Heart right ventricle (tissue), 16 donors: ENCODE measurements around the gene GRHL1. TPM values are rescaled to one million over a fixed set of nuclear protein-coding genes. Genes with fewer than 3 reads are reported as not detected.
"Not testable (repeated sequence)": the region's sequence is repeated elsewhere in the genome, so short reads cannot be mapped to it uniquely, and the experiment has no call there.

Experiments
- ATAC-seq, 8 donors: fragments of 200-7000 bp; cut with Tn5 transposase; one replicate each; pipeline ENCODE4 v1.9.1; 2020; ENCODE audit warnings: mild to moderate bottlenecking in 8 of 8, moderate library complexity in 8 of 8, moderate number of reproducible peaks in 1 of 8
- DNase-seq, 2 donors: peaks; one replicate each; pipeline ENCODE4 v3.0.0-alpha.2; 2020
- H3K27ac ChIP-seq, 10 donors: fragments of 200-600 bp; sonication (generic) in 2 of 10; one replicate each; pipeline versions ENCODE4 v1.5.0 to v1.8.0; 2020 to 2022; ENCODE audit warnings: mild to moderate bottlenecking in 3 of 10
- H3K27me3 ChIP-seq, 7 donors: fragments of 200-600 bp; one replicate each; pipeline ENCODE4 v1.8.0; 2021 to 2022; ENCODE audit warnings: mild to moderate bottlenecking in 2 of 7
- H3K36me3 ChIP-seq, 9 donors: fragments of 200-600 bp; sonication (generic) in 1 of 9; one replicate each; pipeline versions ENCODE4 v1.5.0 to v1.8.0; 2020 to 2022; ENCODE audit warnings: mild to moderate bottlenecking in 2 of 9
- H3K4me1 ChIP-seq, 9 donors: fragments of 200-600 bp; sonication (generic) in 1 of 9; one replicate each; pipeline versions ENCODE4 v1.5.0 to v1.8.0; 2020 to 2022; ENCODE audit warnings: mild to moderate bottlenecking in 4 of 9
- H3K4me3 ChIP-seq, 10 donors: fragments of 200-600 bp; sonication (generic) in 2 of 10; one replicate each; pipeline versions ENCODE4 v1.5.0 to v1.8.0; 2020 to 2022; ENCODE audit warnings: mild to moderate bottlenecking in 7 of 10, moderate library complexity in 2 of 10
- H3K9me3 ChIP-seq, 11 donors: fragments of 200-600 bp in 10 of 11; sonication (generic) in 2 of 11; one replicate each; pipeline versions ENCODE4 v1.5.0 to v1.8.0; 2013 to 2022; ENCODE audit warnings: mild to moderate bottlenecking in 2 of 11, control low read depth in 1 of 11, moderate library complexity in 1 of 11
- whole genome bisulfite sequencing, 2 donors: extraction: QIAGEN DNeasy Blood & Tissue Kit; methylation state at CpG; one replicate each; pipeline ENCODE4 v1.1.7; 2013; ENCODE audit warnings: inconsistent platforms in 1 of 2; 5-methylcytosine and 5-hydroxymethylcytosine counted together
- intact Hi-C, 10 donors: fragments of 100-400 bp; cut with DNase I; formaldehyde crosslinking; loops; one replicate each; pipeline versions ENCODE4 v1.11.1 to v1.14.2; 2022
- polyA plus RNA-seq, 2 donors: library from polyadenylated mRNA; stranded (reverse); fragments of 200-250 nt; gene quantifications; one replicate each; pipeline ENCODE4 v1.2.3, GENCODE V29; 2013
- total RNA-seq, 10 donors: library from RNA; stranded (reverse); fragmentation: NEBNext Ultra II Directional in 3 of 10; extraction: Animal tissue kit (Norgen Biotek cat#: 25700) in 3 of 10; gene quantifications; one replicate each; pipeline versions ENCODE4 v1.2.1 to v1.2.4, GENCODE V29; 2021 to 2023
- TF ChIP-seq, protein P1 (sequence below), 9 donors: fragments of 200-600 bp; sonication (generic) in 2 of 9; IDR thresholded peaks; one replicate each; pipeline versions ENCODE4 v1.5.0 to v1.8.0; 2021 to 2022; ENCODE audit warnings: antibody characterized with exemption in 9 of 9, mild to moderate bottlenecking in 5 of 9, moderate library complexity in 1 of 9
- donor health status: Arrhythmogenic right ventricular cardiomyopathy.
- donor health status: ischemic (EF 13 %, LVEDD 7.1; RV severe dilation, severe dysfunction).
- donor health status: healthy with polysubstance abuse.
- donor health status: DM: no; HTN: yes; CAD: no.
- donor health status: DM: no; HTN: no; CAD: no.
- donor health status: ischemic (EF 25% LVEDD 6.9; RV normal size, moderate dysfunction).
- donor health status: ischemic (EF 25% LVEDD 5.7; RV mildly dilated, moderate dysfunction).
- donor health status: healthy.
- donor health status: DM: yes; HTN: yes; CAD: no.
- donor health status: Ischemic cardiomyopathy.
- donor health status: ischemic (EF 35%, LVEDD 5.7; RV mildly dilated, moderate dysfunction).
- donor health status: nonischemic (EF 11% LVEDD 7.7; RV severe dilation, severe dysfunction).
- donor health status: DM: yes; HTN: yes; CAD: no.
- donor health status: PGD.
- donor health status: ischemic (EF 29% LVEDD 5.4; RV normal size, mild dysfunction).
- donor health status: nonischemic (EF 23%, LVEDD 6.1; RV moderate dilation, normal function).

GRHL1 gene
- total and polyA plus RNA-seq, 12 donors: 0.29 to 3.0 (median 0.90) TPM

DNA sequence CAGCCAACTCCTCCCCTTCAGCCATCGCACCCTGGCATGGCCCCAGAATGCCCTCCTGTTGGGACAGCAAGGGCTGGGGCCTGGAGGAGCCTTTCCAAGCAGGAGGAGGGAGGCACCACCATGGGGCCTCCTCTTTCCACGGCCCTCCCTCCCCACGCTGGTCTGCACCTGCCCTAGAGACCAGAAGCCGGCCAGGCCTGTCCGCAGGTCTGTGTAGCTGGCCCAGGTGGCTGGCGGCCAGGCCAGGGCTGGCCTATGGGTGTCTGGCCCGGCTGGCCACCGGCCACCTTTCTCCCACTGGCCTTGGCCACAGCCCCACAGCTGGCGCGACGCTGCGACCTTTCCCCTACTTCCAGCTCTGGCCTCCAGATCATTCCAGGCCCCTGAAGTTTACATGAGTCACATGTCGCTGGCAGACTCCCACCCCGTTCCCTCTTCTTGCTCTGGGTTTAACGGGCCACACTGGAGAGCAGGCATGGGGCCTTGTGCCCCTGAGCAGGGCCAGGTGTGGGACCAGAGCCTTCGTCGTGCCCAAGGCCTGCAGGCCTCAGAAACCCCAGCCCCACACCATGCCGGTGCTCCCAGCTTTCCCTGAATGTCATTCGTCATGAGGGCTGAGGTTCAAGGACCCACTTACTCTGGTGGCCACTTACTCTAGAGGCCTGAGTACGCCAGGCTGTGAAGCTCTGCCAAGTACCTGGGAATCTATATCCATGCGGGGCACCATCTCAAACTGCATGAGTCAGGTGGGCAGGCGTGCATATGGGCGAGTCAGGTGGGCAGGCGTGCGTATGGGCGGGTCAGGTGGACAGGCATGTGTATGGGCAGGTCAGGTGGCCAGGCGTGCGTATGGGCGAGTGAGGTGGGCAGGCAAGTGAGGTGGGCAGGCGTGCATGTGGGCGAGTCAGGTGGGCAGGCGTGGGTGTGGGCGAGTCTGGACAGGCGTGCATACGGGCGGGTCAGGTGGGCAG lies 58.6 kb downstream of the GRHL1 start:
- 55 to 63% methylated on average over 36 of the region's 36 CpGs for WGBS, 2 donors
- TF ChIP-seq, protein P1, sequence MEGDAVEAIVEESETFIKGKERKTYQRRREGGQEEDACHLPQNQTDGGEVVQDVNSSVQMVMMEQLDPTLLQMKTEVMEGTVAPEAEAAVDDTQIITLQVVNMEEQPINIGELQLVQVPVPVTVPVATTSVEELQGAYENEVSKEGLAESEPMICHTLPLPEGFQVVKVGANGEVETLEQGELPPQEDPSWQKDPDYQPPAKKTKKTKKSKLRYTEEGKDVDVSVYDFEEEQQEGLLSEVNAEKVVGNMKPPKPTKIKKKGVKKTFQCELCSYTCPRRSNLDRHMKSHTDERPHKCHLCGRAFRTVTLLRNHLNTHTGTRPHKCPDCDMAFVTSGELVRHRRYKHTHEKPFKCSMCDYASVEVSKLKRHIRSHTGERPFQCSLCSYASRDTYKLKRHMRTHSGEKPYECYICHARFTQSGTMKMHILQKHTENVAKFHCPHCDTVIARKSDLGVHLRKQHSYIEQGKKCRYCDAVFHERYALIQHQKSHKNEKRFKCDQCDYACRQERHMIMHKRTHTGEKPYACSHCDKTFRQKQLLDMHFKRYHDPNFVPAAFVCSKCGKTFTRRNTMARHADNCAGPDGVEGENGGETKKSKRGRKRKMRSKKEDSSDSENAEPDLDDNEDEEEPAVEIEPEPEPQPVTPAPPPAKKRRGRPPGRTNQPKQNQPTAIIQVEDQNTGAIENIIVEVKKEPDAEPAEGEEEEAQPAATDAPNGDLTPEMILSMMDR (IDR thresholded peaks at IDR 0.05): no peak
- peak; percentile 71 to 90 (median 86) for ATAC-seq
- H3K27ac ChIP-seq: peak overlapping the region; percentile 39 to 80 (median 66)
- no peaks in the 10 kb centered on the region for H3K9me3 ChIP-seq
- peaks cover 0 to 16% (median 0%) of the 10 kb centered on the region in 7 donors for H3K27me3 ChIP-seq
- intact Hi-C loops: loop anchor here in 1 of 10 donors (2.0 kb wide), 1 partner anchor 23 kb away; no protein-coding TSS in a partner anchor
- peaks cover 21 to 45% (median 35%) of the 10 kb centered on the region in 9 donors for H3K4me1 ChIP-seq
- no peaks in the 10 kb centered on the region for H3K36me3 ChIP-seq
- DNase-seq: peak; percentile 83 to 90
- H3K4me3 ChIP-seq: no peak overlapping the region

DNA sequence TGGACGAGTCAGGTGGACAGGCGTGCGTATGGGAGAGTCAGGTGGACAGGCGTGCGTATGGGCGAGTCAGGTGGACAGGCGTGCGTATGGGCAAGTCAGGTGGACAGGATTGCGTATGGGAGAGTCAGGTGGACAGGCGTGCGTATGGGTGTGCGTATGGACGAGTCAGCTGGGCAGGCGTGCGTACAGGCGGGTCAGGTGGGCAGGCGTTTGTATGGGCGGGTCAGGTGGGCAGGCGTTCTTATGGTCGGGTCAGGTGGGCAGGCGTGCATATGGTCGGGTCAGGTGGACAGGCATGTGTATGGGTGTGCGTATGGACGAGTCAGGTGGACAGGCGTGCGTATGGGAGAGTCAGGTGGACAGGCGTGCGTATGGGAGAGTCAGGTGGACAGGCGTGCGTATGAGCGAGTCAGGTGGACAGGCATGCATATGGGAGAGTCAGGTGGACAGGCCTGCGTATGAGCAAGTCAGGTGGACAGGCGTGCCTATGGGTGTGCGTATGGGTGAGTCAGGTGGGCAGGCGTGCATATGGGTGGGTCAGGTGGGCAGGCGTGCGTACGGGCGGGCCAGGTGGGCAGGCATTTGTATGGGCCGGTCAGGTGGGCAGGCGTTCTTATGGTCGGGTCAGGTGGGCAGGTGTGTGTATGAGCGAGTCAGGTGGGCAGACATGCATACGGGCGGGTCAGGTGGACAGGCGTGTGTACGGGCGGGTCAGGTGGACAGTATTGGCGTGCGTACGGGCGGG lies 59.5 kb downstream of the GRHL1 start:
- not testable (repeated sequence) for H3K36me3 ChIP-seq, H3K27ac ChIP-seq, DNase-seq, H3K9me3 ChIP-seq, ATAC-seq, H3K4me3 ChIP-seq
- intact Hi-C loops: loop anchor here in 1 of 10 donors (2.0 kb wide), 1 partner anchor 22 kb away; no protein-coding TSS in a partner anchor
- WGBS, 2 donors: 96 to 97% methylated on average over 52 of the region's 52 CpGs
- Histone ChIP-seq H3K27me3 (peaks cover 0 to 11% (median 0%) of the 10 kb centered on the region in 7 donors), H3K4me1 (peaks cover 21 to 44% (median 35%) of the 10 kb centered on the region in 9 donors)

DNA sequence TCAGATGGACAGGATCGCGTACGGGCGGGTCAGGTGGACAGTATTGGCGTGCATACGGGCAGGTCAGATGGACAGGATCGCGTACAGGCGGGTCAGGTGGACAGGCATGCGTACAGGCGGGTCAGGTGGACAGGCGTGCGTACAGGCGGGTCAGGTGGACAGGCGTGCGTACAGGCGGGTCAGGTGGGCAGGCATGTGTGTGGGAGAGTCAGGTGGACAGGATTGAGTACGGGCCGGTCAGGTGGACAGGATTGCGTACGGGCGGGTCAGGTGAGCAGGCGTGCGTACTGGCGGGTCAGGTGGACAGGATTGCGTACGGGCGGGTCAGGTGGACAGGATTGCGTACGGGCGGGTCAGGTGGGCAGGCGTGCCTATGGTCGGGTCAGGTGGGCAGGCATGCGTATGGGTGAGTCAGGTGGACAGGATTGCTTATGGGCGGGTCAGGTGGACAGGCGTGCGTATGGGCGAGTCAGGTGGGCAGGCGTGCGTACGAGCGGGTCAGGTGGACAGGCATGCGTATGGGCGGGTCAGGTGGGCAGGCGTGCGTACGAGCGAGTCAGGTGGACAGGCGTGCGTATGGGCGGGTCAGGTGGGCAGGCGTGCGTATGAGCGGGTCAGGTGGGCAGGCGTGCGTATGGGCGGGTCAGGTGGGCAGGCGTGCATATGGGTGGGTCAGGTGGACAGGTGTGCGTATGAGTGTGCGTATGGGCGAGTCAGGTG lies 60.3 kb downstream of the GRHL1 start:
- H3K36me3 ChIP-seq, H3K27ac ChIP-seq, H3K27me3 ChIP-seq, H3K9me3 ChIP-seq, H3K4me3 ChIP-seq, DNase-seq, ATAC-seq: not testable (repeated sequence)
- WGBS, 2 donors: 93 to 97% methylated on average over 46 to 61 of the region's 61 CpGs
- peaks cover 21 to 37% (median 31%) of the 10 kb centered on the region in 9 donors for H3K4me1 ChIP-seq
- intact Hi-C loops: loop anchor here in 1 of 10 donors (2.0 kb wide), 1 partner anchor 21 kb away; no protein-coding TSS in a partner anchor

DNA sequence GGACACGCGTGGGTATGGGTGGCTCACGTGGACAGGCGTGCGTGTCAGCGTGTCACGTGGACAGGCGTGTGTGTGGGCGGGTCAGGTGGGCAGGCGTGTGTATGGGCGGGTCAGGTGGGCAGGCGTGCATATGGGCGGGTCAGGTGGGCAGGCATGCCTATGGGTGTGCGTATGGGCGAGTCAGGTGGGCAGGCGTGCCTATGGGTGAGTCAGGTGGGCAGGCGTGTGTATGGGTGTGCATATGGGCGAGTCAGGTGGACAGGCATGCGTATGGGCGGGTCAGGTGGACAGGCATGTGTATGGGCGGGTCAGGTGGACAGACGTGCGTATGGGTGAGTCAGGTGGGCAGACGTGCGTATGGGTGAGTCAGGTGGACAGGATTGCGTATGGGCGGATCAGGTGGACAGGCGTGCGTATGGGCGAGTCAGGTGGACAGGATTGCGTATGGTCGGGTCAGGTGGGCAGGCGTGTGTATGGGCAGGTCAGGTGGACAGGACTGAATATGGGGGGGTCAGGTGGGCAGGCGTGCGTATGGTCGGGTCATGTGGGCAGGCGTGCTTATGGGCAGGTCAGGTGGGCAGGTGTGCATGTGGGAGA lies 61.0 kb downstream of the GRHL1 start:
- H3K4me3 ChIP-seq, intact Hi-C loops, ATAC-seq, DNase-seq, H3K36me3 ChIP-seq, H3K27ac ChIP-seq, H3K27me3 ChIP-seq: not testable (repeated sequence)
- Histone ChIP-seq H3K4me1 (peaks cover 18 to 30% (median 27%) of the 10 kb centered on the region in 9 donors), H3K9me3 (peaks cover 0 to 10% (median 0%) of the 10 kb centered on the region in 11 donors)
- WGBS, 2 donors: 96% methylated on average over 37 of the region's 37 CpGs

DNA sequence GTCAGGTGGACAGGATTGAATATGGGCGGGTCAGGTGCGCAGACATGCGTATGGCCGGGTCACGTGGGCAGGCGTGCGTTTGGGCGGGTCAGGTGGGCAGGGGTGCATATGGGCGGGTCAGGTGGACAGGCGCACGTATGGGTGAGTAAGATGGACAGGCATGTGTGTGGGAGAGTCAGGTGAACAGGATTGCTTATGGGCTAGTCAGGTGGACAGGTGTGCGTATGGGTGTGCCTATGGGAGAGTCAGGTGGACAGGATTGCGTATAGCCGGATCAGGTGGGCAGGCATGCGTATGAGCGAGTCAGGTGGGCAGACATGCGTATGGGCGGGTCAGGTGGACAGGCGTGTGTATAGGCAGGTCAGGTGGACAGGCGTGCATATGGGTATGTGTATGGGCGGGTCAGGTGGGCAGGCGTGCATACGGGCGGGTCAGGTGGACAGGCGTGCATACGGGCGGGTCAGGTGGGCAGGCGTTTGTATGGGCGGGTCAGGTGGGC lies 61.5 kb downstream of the GRHL1 start:
- peaks cover 13 to 25% (median 21%) of the 10 kb centered on the region in 9 donors for H3K4me1 ChIP-seq
- intact Hi-C loops: no loop called here
- DNase-seq: no peak
- no peaks in the 10 kb centered on the region for H3K36me3 ChIP-seq
- no peak overlapping the region for H3K27ac ChIP-seq
- no peak overlapping the region for H3K4me3 ChIP-seq
- peaks cover 0 to 15% (median 0%) of the 10 kb centered on the region in 11 donors for H3K9me3 ChIP-seq
- no peak for ATAC-seq
- H3K27me3 ChIP-seq: no peaks in the 10 kb centered on the region
- TF ChIP-seq, protein P1 (IDR thresholded peaks at IDR 0.05): no peak
- 90 to 92% methylated on average over 29 of the region's 29 CpGs for WGBS, 2 donors

DNA sequence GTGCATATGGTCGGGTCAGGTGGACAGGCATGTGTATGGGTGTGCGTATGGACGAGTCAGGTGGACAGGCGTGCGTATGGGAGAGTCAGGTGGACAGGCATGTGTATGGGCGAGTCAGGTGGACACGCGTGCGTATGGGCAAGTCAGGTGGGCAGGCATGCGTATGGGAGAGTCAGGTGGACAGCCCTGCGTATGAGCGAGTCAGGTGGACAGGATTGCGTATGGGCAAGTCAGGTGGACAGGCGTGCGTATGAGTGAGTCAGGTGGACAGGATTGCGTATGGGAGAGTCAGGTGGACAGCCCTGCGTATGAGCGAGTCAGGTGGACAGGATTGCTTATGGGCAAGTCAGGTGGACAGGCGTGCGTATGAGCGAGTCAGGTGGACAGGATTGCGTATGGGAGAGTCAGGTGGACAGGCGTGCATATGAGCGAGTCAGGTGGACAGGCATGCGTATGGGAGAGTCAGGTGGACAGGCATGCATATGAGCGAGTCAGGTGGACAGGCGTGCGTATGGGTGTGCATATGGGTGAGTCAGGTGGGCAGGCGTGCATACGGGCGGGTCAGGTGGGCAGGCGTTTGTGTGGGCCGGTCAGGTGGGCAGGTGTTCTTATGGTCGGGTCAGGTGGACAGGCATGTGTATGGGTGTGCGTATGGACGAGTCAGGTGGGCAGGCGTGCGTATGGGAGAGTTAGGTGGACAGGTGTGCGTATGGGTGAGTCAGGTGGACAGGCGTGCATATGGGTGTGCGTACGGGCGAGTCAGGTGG lies 62.3 kb downstream of the GRHL1 start:
- intact Hi-C loops, H3K36me3 ChIP-seq, DNase-seq, H3K27ac ChIP-seq, H3K27me3 ChIP-seq, H3K4me3 ChIP-seq, ATAC-seq: not testable (repeated sequence)
- Histone ChIP-seq H3K4me1 (peaks cover 12 to 17% (median 15%) of the 10 kb centered on the region in 9 donors), H3K9me3 (peaks cover 0 to 15% (median 0%) of the 10 kb centered on the region in 11 donors)
- 96% methylated on average over 43 of the region's 43 CpGs for WGBS, 2 donors
